Stimulated activated naive CD8-positive, alpha-beta T cell treated with anti-CD3 and anti-CD28 coated beads, Interleukin-15, Interleukin-2, amounts not matched to agents 100 ng/mL and 50 ng/mL, for 24 hours (primary cell): ENCODE results near the gene LRP1-AS.

Experiments
- H3K27ac Mint-ChIP-seq: one replicate; pipeline ENCODE4 v1.8.0; 2021; ENCODE audit warnings: mild to moderate bottlenecking, mixed read lengths
- H3K27me3 Mint-ChIP-seq: one replicate; pipeline ENCODE4 v1.8.0; 2021; ENCODE audit warnings: mixed read lengths
- H3K36me3 Mint-ChIP-seq: one replicate; pipeline ENCODE4 v1.8.0; 2021; ENCODE audit warnings: low read depth, mixed read lengths
- H3K4me1 Mint-ChIP-seq: one replicate; pipeline ENCODE4 v1.8.0; 2021; ENCODE audit warnings: low read depth, mixed read lengths
- H3K4me3 Mint-ChIP-seq: one replicate; pipeline ENCODE4 v1.8.0; 2021; ENCODE audit warnings: mild to moderate bottlenecking, mixed read lengths
- H3K9me3 Mint-ChIP-seq: one replicate; pipeline ENCODE4 v1.8.0; 2021; ENCODE audit warnings: mixed read lengths

LRP1-AS gene

GRCh38 chr12:57099047-57099714 lies 48.2 kb downstream of the LRP1-AS start:
- no peaks in the 10 kb centered on the region for H3K27me3 Mint-ChIP-seq
- H3K36me3 Mint-ChIP-seq = peaks cover 74% of the 10 kb centered on the region
- no peak overlapping the region for H3K4me3 Mint-ChIP-seq
- no peaks in the 10 kb centered on the region for H3K9me3 Mint-ChIP-seq
- peaks cover 51% of the 10 kb centered on the region for H3K4me1 Mint-ChIP-seq
- peak overlapping the region; percentile 49 for H3K27ac Mint-ChIP-seq

DNA sequence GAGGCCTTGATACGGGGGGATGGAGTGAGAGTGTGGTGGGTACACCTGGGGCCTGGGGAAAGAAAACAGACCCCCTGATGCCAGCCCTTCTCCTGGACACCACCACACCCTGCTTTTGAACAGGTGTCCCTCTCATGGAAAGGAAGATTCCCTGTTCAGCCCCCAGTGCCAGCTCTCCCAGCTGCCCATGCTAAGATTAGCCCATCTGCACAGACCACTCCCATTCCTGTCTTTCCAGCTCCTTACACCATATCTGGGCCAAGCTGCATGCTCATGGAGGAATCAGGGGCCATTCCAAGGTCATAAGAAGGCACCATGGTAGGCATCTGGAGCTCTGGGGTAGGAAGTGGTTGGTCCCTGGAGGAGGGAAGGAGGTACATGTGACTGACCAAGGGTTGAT lies 48.9 kb downstream of the LRP1-AS start:
- Mint-ChIP-seq H3K36me3 (peaks cover 72% of the 10 kb centered on the region), H3K4me3 (no peak overlapping the region), H3K4me1 (peaks cover 51% of the 10 kb centered on the region), H3K27me3 (no peaks in the 10 kb centered on the region), H3K9me3 (no peaks in the 10 kb centered on the region), H3K27ac (peak overlapping the region; percentile 49)

- Mint-ChIP-seq H3K4me3 (no peak overlapping the region), H3K4me1 (peaks cover 55% of the 10 kb centered on the region), H3K27me3 (no peaks in the 10 kb centered on the region), H3K9me3 (no peaks in the 10 kb centered on the region), H3K27ac (peak overlapping the region; percentile 68), H3K36me3 (peaks cover 80% of the 10 kb centered on the region)
Measured at GRCh38 chr12:57097554-57097835, 49.9 kb downstream of the LRP1-AS start.

DNA sequence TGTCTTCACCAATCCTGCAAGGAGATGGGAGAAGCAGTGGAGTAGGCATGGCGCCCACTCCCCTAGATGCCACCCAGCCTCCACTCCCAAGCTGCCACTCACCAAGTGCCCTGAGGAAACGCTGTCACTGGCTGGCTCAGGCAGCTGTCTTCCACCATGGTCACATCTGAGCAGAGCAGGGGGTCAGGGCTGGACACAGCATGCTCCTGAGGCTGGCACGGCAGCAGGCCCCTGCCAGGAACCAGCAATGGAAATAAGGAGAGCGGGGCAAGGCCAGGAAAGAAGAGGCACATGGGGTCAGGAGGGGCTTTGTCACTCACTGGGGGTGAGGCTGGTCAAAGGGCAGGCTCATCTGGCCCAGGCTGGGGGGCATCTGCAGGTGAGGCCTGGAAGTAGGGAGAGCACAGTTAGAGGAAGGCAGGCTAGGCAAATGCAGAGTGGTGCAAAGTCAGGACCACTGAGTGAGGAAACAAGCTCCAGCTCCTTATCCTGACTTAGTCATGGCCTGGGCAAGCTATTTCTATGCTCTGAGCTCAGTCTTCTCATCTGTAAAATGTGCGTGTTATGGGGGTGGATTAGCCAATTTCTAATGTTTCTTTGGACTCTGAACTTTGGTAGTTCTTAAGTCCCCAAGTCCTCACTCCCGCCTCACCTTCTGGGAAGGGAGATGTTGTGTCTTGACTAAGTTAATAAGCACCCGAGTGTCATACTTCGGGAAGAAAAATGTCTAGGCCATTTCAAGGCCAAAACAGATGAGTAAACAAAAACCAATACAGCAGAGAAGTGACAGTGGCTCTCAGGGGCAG lies 50.5 kb downstream of the LRP1-AS start:
- H3K27ac Mint-ChIP-seq = peak overlapping the region; percentile 71
- H3K4me1 Mint-ChIP-seq = peaks cover 55% of the 10 kb centered on the region
- no peaks in the 10 kb centered on the region for H3K9me3 Mint-ChIP-seq
- H3K36me3 Mint-ChIP-seq = peaks cover 78% of the 10 kb centered on the region
- no peak overlapping the region for H3K4me3 Mint-ChIP-seq
- H3K27me3 Mint-ChIP-seq = no peaks in the 10 kb centered on the region

DNA sequence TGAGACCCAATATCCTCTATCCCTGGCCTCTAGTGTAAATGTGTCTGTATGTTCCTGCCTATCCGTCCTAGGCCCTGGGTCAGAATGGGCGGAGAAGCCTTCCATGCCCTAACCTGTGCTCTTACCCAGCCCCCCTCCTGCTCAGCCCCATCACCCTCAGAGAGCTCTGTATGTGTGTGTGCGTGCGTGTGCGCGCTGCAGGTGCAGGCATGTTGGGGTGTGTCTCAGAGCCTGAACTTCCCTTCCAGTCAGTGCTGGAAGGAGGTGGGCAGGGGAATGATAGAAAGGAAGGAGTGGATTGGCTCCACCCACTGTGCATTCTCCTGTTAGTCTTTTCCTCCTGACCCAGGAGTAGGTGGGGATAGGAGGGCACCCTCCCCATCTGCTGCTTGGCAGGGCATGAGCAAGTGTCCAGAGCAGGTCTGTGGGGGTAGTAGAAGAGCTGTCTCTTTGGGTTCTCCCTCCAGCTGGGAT lies 51.3 kb downstream of the LRP1-AS start:
- Mint-ChIP-seq H3K36me3 (peaks cover 78% of the 10 kb centered on the region), H3K9me3 (no peaks in the 10 kb centered on the region), H3K4me3 (no peak overlapping the region), H3K27ac (peak overlapping the region; percentile 95), H3K27me3 (no peaks in the 10 kb centered on the region), H3K4me1 (peaks cover 58% of the 10 kb centered on the region)

DNA sequence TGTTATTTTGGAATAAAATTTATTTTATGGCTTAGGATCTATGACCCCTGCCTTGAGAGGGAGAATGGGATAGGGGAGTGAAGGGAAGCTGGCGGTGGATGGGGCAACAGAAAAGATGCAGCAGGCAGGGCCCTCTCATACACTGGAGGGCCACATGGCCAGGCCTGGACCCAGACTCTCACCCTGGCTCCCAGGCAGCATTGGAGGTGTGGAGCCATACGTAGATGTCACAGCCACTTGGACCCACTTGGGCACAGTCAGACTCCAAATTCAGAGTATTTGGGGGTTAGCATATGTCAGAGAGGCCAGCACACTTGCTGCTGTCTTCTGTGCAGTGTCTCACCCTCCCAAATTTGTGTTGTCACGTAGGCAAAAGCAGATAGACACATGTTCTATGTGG lies 52.0 kb downstream of the LRP1-AS start:
- H3K27ac Mint-ChIP-seq = peak overlapping the region; percentile 95
- no peak overlapping the region for H3K4me3 Mint-ChIP-seq
- peaks cover 65% of the 10 kb centered on the region for H3K4me1 Mint-ChIP-seq
- peaks cover 84% of the 10 kb centered on the region for H3K36me3 Mint-ChIP-seq
- no peaks in the 10 kb centered on the region for H3K9me3 Mint-ChIP-seq
- H3K27me3 Mint-ChIP-seq = no peaks in the 10 kb centered on the region
